NCI-H2196 treated with DMSO at 0.1 percent for 48 hours (cell line): ENCODE data around the gene CAMTA1.
"Not testable (repeated sequence)": the region's sequence is repeated elsewhere in the genome, so short reads cannot be mapped to it uniquely, and the experiment has no call there.

Source experiments
- DNase-seq: peaks from one replicate; lab custom pipeline; 2025; ENCODE audit not compliant: unreplicated experiment; lab: John Stamatoyannopoulos, UW

CAMTA1 gene

DNA sequence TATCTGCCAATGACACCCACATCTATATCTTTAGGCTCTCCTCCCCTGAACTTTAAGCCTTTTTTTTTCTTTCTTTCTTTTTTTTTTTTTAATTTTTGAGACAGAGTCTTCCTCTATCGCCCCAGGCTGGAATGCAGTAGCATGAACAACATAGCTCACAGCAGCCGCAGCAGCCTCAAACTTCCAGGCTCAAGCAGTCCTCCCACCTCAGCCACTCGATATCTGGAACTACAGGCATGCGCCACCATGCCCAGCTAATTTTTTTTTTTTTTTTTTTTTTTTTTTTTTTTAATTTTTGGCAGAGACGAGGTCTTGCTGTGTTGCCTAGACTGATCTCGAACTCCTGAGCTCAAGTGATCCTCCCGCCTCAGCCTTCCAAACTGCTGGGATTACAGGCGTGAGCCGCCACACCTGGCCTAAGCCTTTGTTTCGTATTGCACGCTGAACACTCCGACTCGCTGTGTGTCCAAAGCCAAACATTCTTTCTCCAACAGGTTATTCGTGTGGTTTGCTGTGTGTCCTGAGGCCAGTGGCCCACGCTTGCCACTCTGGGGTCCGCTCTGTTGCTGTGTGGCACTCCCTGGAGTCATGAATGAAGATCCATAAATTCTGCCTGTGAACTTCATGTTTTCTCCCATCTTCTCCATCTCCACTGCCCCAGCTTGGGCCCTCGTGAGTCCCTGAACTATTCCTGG is 119.4 kb downstream of the CAMTA1 start:
- no peak for DNase-seq

DNA sequence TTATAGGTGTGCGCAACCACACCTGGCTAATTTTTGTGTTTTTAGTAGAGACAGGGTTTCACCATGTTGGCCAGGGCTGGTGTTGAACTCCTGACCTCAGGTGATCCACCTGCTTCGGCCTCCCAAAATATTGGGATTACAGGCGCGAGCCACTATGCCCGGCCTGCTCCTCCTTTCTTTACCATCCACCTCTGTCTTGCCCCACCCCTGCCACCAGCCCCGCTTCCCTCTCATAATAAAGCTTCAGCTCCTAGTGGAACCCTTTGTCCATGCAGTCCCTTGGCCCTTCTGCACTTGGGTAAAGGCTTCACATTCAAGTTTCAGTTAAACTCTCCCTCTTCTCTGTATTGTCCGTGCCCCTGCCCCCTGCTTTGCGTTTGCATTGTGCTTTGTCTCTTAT is 120.1 kb downstream of the CAMTA1 start:
- no peak for DNase-seq

DNA sequence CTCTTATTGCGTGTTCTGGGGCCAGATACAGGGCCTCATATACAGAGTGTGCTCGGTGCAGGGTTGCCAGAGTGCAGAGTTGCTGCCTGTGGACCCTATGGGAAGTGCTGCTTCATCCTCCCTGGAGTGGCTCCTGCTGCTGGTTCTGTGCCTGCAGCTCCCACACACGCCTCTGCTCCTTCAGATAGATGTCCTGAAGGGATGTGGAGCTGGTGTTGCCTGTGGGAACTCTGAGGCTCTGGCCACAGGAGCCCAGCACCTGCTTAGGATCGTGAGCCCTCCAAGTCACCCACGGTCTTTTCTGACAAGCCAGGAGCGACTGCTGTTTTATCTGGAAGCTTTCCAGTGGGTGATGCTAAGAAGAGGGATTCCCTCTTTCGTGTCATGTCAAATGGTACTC is 120.5 kb downstream of the CAMTA1 start:
- no peak for DNase-seq

DNA sequence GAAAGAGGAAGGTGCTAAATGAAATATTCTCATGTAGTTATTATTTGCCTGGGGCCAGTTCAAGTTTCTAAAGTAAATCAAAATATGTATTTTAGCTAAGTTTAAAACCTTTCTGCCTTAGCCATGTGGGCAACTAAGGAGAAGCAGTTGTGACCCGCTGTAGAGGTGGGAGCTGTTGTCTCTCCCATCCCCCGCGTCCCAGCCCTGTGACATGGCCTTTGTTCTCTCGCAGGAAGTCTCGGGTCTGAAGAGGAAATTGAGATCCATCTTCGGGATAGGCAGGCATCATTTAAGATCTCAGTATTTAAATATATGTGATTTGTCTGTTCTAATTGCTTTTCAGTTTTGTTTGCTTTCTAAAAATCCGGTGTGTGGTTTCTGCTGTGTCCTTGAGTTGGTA is 121.5 kb downstream of the CAMTA1 start:
- no peak for DNase-seq

DNA sequence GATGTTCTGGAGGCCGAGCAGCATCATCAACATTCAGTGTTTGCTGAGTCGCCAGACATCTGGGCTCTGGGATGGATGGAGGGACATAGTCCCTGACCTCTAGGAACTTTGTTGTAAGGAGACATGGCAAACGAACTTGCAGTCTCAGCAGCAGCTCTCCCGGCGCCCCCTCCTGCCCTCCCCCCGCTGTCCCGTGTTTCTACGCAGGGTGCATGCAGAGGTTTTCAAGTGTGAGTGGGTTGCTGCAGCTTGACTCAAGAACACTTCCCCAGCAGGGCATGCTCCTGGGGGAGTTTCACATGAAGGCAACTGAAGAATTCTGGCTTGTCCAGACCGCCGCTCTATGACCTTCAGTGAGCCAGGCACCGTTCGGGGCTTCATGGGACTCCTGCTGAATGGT is 121.9 kb downstream of the CAMTA1 start:
- no peak for DNase-seq

DNA sequence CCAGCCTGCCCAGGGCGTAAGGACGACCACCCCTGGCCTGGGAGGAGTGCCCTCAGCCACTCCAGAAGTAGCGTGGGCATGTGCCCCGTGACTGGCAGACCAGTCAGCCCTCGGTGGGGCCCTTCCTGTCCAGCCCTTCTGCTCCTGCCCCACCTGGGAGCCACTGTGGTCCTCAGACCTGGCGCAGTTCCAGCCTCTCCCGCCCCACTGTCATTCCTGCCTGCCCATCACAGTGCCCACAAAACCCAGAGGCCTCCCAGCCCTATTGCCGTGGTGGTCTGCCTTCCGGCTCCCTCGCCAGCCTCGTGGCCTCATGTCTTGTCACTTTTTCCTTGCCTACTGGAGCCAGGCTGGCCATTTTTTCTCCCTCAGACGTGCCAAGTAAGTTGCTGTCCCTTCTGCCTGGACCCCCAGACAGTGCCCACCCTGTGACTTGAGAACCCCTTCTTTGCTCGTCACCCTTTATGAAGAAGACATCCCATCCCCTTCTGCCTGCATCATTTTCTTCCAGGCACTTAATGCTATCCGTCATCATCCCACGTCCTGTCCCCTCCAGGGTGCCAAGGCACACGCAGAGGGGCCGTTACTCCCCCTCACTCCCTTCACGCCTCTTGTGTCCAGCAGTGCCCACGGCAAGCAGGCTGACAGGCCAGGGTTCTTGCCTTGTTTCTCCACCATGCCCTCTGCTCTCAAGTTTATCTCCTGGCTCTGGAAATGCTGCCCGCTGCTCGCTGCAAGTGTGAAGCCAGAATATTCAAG is 122.6 kb downstream of the CAMTA1 start:
- no peak for DNase-seq

DNA sequence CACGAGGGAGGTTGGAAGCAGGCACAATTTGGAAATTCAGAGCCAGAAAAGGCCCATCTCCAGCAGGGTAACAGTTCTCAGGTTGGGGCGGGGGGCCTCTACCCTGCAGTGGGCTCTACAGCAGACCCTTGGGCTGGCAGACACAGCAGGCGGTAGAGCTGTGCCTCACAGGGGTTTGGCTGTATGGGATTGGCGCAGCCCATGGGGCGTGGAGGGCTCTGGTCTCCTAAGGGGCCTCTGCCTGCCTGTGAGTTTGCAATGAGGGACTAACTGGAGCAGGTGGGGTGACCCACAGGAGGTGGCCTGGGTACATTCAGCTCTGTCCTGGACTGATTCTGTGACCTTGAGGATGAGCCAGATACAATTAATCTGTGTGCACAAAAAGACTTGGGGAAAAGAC is 124.1 kb downstream of the CAMTA1 start:
- no peak for DNase-seq

DNA sequence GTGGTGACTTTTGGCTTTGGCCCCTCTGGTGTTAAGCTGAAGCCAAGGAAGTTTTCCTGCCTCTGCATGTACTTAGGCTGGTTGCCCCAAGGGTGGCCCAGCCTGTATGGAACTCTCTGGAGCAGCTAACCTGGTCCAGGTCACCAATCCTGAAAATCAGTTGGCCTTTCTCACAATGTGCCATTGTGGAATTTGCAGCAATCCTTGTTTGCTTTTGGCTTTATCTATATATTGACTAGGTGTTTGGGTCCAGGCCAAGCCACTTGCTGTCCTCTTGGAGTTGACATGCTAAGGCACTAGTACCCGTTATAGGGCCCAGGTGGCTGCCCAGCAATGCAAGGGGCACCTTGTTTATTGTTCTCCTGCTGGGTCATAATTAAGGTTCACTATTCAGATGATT is 124.6 kb downstream of the CAMTA1 start:
- DNase-seq: no peak

DNA sequence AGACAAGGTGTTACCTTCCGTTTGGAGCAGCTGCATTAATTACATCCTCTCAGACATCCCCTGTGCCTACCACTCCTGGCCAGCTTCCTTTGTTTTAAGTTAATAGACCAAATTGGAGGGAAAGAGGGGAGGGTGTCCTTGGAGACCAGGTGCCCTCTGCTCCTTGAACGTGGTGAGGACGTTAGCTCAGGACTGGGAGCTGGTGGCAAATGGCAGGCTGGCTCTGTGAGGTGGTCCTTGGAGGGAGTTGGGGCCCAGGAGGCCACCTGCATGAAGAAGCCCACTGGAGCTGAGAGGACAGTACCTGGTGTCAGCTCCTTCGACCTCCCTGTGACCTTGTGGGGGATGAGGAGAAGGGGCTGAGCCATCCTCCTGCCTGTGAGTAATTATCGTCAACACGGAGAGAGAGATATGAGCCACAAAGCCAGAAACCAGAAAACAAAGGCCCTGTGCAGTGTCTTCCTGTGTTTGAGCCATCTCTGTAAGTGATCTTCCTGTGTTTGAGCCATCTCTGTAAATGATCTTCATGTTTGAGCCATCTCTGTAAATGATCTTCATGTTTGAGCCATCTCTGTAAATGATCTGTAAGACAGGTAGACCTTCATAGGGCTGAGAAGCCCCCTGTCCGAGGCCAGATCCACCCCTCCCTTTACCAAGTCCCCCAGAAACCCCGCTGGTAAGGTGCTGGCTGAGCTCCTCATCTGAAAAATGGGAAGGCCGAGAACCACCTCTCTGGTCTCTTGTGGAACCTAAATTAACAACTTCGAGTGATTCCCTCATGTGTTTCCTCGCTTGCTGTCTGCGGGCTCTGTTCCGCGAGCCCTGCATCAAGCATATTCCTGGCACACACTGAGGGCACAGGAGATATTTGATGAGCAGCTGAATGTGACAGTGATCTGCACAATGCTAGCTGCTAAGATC is 126.0 kb downstream of the CAMTA1 start:
- DNase-seq: no peak

DNA sequence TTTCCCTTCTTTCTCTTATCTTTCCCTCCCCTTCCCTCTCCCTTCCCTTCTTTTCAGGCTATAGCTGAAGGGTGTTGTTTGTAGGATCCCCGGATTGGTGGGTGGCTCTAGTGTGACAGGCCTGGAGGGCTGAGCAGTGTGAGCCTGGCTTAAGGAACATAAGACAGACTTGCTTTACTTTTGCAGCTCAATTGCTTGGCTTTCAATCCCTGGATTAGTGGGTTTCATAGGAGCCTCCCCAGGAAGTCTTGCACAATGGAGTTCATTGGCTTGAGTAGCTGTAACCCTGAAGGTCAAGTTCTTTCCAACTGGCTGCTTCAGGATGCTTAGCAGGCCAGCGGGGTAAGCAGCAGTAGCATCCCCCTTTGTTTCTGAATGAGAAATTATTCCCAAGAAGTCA is 126.7 kb downstream of the CAMTA1 start:
- no peak for DNase-seq

DNA sequence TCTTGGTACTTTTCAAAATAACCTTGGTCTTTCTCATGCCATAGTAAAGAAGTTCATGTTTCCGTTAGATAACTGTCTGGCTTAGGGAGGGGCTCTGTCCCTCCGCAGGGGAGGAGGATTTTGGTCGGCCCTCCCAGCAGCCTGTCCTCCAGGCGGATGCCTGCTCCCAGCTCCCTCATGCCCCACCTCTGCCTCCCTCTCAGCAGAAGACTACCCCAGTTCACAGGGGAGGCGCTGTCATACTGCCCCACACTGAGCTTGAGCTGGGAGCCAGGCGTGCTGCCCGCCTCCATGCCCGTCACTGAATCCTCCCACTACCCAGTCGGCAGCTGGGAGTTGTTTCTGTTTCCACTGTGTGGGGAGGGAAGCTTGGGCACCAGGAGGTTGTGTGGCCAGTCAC is 127.3 kb downstream of the CAMTA1 start:
- DNase-seq: no peak

DNA sequence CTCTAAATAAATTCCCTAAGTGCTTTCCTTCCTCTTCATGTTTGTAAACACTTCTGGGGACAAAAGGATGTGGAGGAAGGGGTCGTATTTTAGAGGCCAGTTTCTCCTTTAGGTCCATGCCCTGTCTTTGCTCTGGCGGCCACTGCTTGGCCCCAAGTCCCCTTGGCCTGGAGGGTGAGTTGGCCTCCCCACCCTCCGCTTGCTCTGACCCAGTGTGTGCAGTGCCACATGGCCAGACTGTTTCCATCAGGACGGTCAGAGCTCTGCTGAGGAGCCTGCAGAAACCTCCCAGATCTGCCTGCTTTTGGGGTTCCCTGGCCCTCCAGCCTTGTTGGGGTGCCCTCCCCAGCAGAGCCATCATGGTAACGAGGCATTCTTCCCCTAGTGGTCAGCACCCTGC is 127.8 kb downstream of the CAMTA1 start:
- DNase-seq: no peak

DNA sequence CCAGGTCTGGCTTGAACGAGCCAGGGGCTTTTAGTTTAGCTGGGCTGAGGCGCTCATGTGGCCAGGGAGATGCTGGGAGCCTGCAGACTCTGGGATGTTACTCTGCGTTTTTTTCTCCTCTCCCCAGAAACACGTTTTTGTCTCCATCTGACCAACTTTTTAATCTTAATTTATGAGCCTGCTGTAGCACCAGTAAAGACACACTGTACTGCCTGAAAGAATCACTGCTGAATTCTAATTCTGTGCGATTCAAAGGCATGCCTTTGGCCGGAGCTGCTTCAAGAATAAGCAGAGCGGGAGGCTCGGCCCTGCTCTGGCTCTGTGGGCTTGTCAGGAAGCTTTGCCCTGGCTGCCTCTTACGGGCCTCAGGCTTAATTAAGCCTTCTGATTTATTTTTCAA is 129.5 kb downstream of the CAMTA1 start:
- no peak for DNase-seq

DNA sequence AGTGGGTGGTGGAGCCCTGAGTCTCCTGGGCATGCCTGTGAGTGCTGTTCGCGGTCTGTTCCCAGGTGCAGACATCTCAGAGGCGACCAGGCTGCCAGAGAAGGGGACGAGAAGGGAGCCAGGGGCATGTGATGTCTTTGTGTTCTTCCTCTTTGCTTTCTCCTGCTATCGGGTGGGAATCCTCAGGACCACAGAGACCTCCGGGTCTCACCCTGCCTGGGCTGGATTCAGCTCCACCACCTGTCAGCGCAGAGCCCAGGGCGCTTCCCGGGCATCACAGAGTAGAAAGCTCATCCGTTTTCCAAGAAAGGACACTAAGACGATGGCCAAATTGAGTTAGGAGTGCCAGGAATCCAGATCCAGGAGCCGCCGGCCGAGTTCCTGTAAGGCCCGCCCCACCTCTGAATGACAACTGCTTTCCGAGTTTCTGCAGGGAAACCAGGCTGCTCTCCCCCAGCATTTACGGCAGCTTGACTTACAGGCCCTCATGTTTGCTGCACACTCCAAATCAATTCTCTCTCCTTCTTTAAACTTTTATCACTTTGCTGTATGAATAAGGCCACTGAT is 130.8 kb downstream of the CAMTA1 start:
- no peak for DNase-seq

DNA sequence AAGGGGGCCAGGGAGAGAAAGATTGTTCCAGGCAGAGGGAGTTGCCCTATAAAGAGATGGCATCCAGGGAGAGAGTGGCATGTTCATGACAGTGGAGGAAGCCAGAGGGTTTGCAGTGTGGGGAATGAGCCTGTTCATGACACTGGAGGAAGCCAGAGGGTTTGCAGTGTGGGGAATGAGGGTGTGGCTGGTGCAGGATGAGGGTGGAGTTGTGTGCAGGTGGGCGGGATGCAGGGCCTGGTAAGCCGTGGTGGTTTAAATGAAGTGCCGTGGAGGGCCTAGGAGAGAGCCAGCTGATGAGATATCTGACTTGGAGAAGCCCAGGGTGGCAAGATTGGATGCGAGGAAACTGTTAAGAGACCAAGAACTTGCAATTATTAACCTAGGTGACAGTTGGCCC is 131.8 kb downstream of the CAMTA1 start:
- DNase-seq: no peak

DNA sequence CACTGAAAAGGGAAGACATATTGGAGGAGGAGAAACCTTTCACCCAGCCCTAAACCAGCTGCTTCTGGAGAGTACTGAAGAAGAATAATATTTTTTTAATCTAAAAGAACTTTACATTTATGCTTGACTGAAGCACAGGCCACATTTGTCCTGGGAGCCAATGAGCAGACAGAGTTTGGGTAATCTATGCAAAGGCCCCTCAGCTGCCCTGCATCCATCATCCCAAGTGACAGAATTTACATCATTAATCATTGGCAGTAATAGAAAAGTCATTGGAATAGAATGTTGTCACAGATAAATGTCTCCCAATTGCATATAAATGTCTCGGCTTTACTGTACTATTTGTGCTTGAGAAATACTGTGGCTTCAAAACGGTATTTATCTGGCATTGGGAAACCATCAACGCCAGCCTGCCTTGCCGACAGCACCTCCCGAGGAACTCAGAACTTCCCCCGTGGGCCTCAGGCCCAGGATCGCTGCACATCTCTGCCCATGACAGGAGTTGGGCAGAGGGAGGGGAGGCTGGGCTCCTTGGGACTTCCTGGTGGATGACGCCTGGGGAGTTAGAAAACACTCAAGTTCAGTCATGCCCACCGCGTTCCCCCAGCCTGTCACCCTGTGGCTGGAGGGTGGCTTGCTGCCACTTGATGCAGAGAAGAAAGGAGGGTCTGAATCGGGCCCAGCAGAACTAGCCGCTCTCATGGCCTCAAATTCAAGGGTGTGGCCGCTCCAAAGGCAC is 133.1 kb downstream of the CAMTA1 start:
- no peak for DNase-seq

DNA sequence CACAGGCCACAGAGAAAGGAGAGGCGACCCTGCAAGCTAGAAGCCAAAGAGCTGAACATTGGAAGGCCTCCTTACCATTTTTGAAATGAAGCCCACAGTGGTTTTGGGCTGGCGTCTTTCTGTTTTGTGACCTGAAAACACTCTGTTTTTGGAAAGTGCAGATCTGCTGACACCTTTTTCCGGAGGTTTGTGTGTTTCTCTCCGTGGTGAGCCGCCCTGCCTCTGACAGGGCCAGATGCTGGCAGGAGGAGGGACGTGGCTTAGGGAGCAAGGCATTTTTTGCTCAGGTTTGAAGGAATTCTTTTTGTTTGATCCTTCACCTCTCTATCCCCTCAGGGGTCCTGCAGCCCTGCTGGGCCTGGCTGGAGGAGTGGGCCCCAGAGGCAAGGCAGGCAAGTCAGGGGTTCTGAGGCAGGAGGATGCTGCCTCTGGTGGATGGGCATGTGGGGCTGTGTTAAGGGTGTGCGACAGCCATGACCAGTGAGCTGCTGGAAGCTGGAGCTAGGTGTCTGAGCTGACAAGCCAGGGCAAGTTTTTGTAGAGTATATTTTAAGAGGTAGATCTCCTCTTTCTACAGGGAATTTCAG is 133.8 kb downstream of the CAMTA1 start:
- no peak for DNase-seq

DNA sequence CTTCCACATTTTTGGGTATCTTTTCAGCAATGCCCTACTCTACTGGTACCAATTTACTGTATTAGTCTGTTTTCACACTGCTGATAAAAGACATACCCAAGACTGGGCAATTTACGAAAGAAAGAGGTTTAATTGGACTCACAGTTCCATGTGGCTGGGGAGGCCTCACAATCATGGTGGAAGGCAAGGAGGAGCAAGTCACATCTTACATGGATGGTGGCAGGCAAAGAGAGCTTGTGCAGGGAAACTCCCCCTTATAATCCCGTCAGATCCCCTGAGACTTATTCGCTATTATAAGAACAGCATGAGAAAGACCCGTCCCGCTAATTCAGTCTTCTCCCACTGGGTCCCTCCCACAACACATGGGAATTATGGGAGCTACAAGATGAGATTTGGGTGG is 136.3 kb downstream of the CAMTA1 start:
- not testable (repeated sequence) for DNase-seq

DNA sequence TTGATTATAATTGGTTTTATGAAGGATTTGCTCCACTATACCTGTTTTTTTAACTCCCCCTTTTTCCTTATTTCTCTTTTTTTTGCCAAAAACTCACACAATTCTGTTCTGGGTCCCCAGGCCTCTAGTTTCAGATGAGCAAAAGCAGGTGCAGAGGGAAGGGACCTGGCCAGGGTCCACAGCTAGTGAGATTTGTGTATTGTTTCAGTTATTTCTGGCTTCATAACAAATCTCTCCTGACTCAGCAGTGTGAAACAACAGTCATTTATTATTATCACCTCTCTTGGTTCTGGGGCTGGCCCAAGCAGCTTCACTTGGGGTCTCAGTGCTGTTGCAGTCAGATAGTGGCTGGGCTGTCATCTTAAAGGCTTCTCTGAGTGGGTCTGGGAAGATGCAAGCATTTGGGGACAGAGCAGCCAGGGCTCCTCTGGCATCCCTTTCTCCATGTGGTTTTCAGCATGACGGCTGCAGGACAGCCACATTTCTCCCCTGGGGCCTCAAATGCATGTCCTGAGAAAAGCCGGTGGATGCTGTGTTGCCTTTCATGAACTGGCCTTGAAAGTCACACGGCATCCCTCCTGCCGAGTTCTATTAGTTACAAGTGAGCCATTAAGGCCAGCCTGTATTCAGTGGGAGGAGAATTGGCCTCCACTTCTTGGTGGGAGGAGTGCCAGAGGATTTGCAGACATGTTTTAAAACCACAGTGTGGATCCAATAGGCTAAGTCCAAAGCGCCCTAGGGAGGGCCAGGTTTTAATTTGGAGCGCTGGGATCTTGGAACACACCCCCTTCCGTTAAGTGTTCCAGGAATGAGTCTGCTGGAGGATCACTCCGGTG is 137.1 kb downstream of the CAMTA1 start:
- DNase-seq: no peak
